Right lobe of liver (tissue), 6 donors: ENCODE results near the gene UNC119B. TPM values are rescaled to one million over a fixed set of nuclear protein-coding genes. Genes with fewer than 3 reads are reported as not detected.

Experiments
- ATAC-seq, 4 donors: fragments of 200-7000 bp; cut with Tn5 transposase; one replicate each; pipeline ENCODE4 v1.9.1; 2020; ENCODE audit warnings: mild to moderate bottlenecking in 4 of 4, moderate library complexity in 4 of 4
- DNase-seq, 3 donors: peaks; one replicate each; pipeline ENCODE4 v3.0.0-alpha.2; 2020
- H3K27ac ChIP-seq, 3 donors: fragments of 200-600 bp; one replicate each; pipeline ENCODE4 v1.8.0; 2022
- H3K27me3 ChIP-seq, 2 donors: fragments of 200-600 bp; one replicate each; pipeline ENCODE4 v1.8.0; 2022
- H3K36me3 ChIP-seq, 4 donors: fragments of 200-600 bp; sonication (generic) in 1 of 4; one replicate each; pipeline versions ENCODE4 v1.5.1 to v1.8.0; 2017 to 2022; ENCODE audit warnings: control low read depth in 1 of 4
- H3K4me1 ChIP-seq, 4 donors: fragments of 200-600 bp; sonication (generic) in 1 of 4; one replicate each; pipeline versions ENCODE4 v1.5.1 to v1.8.0; 2017 to 2022; ENCODE audit warnings: control low read depth in 1 of 4
- H3K4me3 ChIP-seq, 3 donors: fragments of 200-600 bp; one replicate each; pipeline ENCODE4 v1.8.0; 2022
- H3K9me3 ChIP-seq, 4 donors: fragments of 200-600 bp; sonication (generic) in 1 of 4; one replicate each; pipeline versions ENCODE4 v1.5.1 to v1.8.0; 2017 to 2022; ENCODE audit warnings: control low read depth in 1 of 4
- CTCF ChIP-seq, 4 donors: fragments of 200-600 bp in 3 of 4; fragments of 450-650 bp in 1 of 4; IDR thresholded peaks; one replicate each; pipeline versions ENCODE4 v1.5.1 to v1.8.0; 2016 to 2022; ENCODE audit warnings: antibody characterized with exemption in 4 of 4, mild to moderate bottlenecking in 2 of 4
- POLR2A ChIP-seq: fragments of 450-650 bp; IDR thresholded peaks from one replicate; pipeline ENCODE4 v1.6.1; 2017; ENCODE audit warnings: antibody characterized with exemption, mild to moderate bottlenecking
- WGBS: methylation state at CpG from one replicate; pipeline ENCODE4 v1.1.6; 2018; ENCODE audit warnings: low coverage, low lambda C conversion rate; ENCODE audit not compliant: insufficient coverage; ENCODE audit errors: missing lambda C conversion rate; 5-methylcytosine and 5-hydroxymethylcytosine counted together
- intact Hi-C, 2 donors: fragments of 100-400 bp; cut with DNase I; formaldehyde crosslinking; loops; one replicate each; pipeline versions ENCODE4 v1.11.2 to v1.14.1; 2022
- total RNA-seq, 6 experiments: library from RNA; depleted of rRNA in 2 of 6; stranded (reverse); fragments of >200 nt in 2 of 6; fragmentation: NEBNext Ultra II Directional in 3 of 6; extraction: Animal tissue kit (Norgen Biotek cat#: 25700) in 3 of 6; gene quantifications; one replicate each; pipeline versions ENCODE4 v1.1.0 to v1.2.4, GENCODE V29; 2016 to 2023
- donor health status: DM: no; HTN: yes; CAD: no.
- donor health status: DM: no; HTN: no; CAD: no.
- donor health status: DM: no; HTN: no; CAD: no.
- donor health status: DM: no; HTN: yes; CAD: no.
- donor health status: DM: no; HTN: yes; CAD: no.

The UNC119B gene
- total RNA-seq, 6 experiments from 2014 or later = 4.7 to 10.2 (median 6.6) TPM

- ATAC-seq (peak; percentile 4 to 55 (median 50)), DNase-seq (peak in 1 of 3 donors; percentile 55)
- peaks cover 0 to 29% (median 6%) of the 10 kb centered on the region in 4 donors for H3K36me3 ChIP-seq
- intact Hi-C loops = no loop called here
- TF ChIP-seq POLR2A (no peak), CTCF (IDR thresholded peaks at IDR 0.05) (no peak)
- no peak overlapping the region for H3K4me3 ChIP-seq
- 18% methylated on average over 4 of the region's 7 CpGs for WGBS
- peak overlapping the region in 2 of 3 donors; percentile 8 to 76 for H3K27ac ChIP-seq
- H3K9me3 ChIP-seq = no peaks in the 10 kb centered on the region
- H3K27me3 ChIP-seq = no peaks in the 10 kb centered on the region
- H3K4me1 ChIP-seq = peaks cover 0 to 63% (median 12%) of the 10 kb centered on the region in 4 donors
Observed at GRCh38 chr12:120720234-120720986, 10.2 kb downstream of the UNC119B start.

- ATAC-seq (no peak), DNase-seq (no peak)
- Histone ChIP-seq H3K27me3 (no peaks in the 10 kb centered on the region), H3K4me1 (peaks cover 0 to 63% (median 12%) of the 10 kb centered on the region in 4 donors), H3K27ac (peak overlapping the region in 2 of 3 donors; percentile 8 to 76), H3K36me3 (peaks cover 0 to 21% (median 5%) of the 10 kb centered on the region in 4 donors), H3K9me3 (no peaks in the 10 kb centered on the region), H3K4me3 (no peak overlapping the region)
- TF ChIP-seq POLR2A = no peak
- intact Hi-C loops = no loop called here
- WGBS = 77% methylated on average over 3 of the region's 10 CpGs
Observed at GRCh38 chr12:120720987-120721801, 10.9 kb downstream of the UNC119B start.

- intact Hi-C loops = no loop called here
- DNase-seq = no peak
- ATAC-seq = no peak
- 72% methylated on average over 2 of the region's 3 CpGs for WGBS
- TF ChIP-seq CTCF (IDR thresholded peaks at IDR 0.05) = no peak
- no peak for TF ChIP-seq POLR2A
- Histone ChIP-seq H3K9me3 (no peaks in the 10 kb centered on the region), H3K36me3 (peaks cover 0 to 15% (median 2%) of the 10 kb centered on the region in 4 donors), H3K4me1 (peaks cover 0 to 68% (median 13%) of the 10 kb centered on the region in 4 donors), H3K27me3 (no peaks in the 10 kb centered on the region), H3K4me3 (no peak overlapping the region), H3K27ac (peak overlapping the region in 1 of 3 donors; percentile 76)
Observed at GRCh38 chr12:120721866-120722265, 11.6 kb downstream of the UNC119B start.

GRCh38 chr12:120722784-120723183 lies 12.5 kb downstream of the UNC119B start:
- Histone ChIP-seq H3K4me1 (peaks cover 0 to 76% (median 17%) of the 10 kb centered on the region in 4 donors), H3K27ac (no peak overlapping the region), H3K36me3 (peaks cover 0 to 7% (median 0%) of the 10 kb centered on the region in 4 donors), H3K4me3 (no peak overlapping the region), H3K9me3 (no peaks in the 10 kb centered on the region), H3K27me3 (no peaks in the 10 kb centered on the region)
- 78% methylated on average over 2 of the region's 2 CpGs for WGBS
- no peak for DNase-seq
- no peak for ATAC-seq
- intact Hi-C loops = no loop called here
- no peak for TF ChIP-seq CTCF (IDR thresholded peaks at IDR 0.05)
- TF ChIP-seq POLR2A = no peak
